GM04504 (cell line): ENCODE data around the gene RGS19.

Experiments
- DNase-seq: peaks from one replicate; pipeline ENCODE4 v3.0.0-alpha.2; 2012; ENCODE audit warnings: low read depth

RGS19 gene

DNA sequence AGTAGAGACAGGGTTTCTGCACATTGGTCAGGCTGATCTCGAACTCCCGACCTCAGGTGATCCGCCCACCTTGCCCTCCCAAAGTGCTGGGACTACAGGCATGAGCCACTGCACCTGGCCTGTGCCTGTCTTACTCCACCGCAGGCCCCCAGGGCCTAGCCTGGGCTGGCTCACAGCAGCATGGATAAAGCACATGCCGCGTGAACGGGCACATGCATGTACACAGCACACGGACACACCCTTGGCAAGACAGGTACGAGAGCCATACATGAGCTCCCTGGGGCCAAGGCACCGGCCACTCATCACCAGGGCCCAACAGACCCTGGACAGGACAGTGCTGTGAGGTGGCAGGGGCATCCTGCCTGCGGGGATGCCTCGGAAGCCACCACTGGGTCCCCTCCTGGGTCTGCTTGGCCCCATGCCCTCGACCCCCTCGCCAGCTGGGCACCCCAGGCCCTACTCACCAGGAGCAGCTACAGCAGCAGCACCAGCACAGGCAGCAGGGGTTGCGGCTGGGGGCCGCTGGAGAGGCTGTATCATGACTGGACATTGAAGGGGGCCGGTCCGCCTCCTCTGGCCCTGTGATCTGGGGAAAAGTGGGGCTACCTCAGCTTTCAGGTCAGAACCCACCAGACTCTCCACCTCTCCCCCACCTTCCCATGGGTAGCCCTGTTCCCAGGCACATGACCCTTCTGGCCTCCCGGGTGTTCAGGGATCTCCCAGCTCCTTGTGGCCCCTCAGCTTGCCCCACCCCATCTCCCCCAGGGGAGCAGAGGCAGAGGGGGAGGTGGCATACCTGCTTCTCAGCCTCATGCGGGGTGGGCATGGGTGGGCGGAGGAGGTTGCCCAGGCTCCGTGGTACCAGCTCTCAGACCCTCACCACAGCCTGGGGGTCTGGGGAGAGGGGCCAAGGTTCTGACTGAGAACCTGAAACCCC lies 3.0 kb downstream of the RGS19 start:
- DNase-seq, result no peak

GRCh38 chr20:64075556-64075955 lies 3.8 kb downstream of the RGS19 start:
- no peak for DNase-seq

DNA sequence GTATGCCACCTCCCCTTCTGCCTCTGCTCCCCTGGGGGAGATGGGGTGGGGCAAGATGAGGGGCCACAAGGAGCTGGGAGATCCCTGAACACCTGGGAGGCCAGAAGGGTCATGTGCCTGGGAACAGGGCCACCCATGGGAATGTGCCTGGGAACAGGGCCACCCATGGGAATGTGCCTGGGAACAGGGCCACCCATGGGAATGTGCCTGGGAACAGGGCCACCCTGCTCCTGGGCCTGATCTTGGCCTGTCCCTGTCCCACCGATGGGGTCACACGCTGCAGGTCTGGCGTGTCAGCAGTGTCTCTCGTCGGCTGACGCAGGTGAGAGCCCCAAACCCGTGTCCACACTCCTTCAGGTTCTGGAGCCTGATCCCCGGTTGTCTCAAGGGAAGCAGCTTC lies 4.4 kb downstream of the RGS19 start:
- DNase-seq, result no peak

GRCh38 chr20:64074184-64074789 lies 5.0 kb downstream of the RGS19 start:
- no peak for DNase-seq

GRCh38 chr20:64073476-64074183 lies 5.7 kb downstream of the RGS19 start:
- no peak for DNase-seq

DNA sequence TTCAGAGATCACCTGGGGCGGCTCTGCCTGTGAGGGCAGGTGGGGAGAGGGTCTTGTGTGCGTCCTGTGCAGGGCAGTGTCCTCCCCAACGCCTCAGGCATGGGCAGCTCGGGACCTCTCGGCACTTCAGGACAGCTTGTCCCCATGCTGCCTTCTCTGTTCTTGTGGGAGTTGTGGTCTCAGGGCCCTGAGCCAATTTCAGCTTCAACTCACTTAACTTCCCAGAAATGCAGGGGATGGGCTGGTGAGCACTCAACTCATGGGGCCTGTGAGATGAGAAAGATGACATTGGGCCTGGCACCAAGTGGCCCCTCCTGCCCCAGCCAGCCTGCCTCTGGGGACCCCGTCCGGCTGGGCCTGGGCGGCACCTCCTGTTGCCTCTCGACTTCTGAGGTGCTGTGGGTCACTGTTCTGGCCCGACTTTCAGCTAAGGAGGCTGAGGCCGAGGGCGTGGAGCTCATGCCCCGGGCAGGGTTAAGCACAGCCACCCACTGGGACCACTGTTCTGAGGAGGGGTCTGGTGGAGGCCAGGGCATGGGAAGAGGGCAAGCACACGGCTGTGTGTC lies 6.7 kb downstream of the RGS19 start:
- no peak for DNase-seq

- DNase-seq, result no peak
Observed at GRCh38 chr20:64071341-64072332, 7.7 kb downstream of the RGS19 start.

- no peak for DNase-seq
Observed at GRCh38 chr20:64070244-64070993, 8.9 kb downstream of the RGS19 start.

GRCh38 chr20:64069614-64070243 lies 9.6 kb downstream of the RGS19 start:
- no peak for DNase-seq

DNA sequence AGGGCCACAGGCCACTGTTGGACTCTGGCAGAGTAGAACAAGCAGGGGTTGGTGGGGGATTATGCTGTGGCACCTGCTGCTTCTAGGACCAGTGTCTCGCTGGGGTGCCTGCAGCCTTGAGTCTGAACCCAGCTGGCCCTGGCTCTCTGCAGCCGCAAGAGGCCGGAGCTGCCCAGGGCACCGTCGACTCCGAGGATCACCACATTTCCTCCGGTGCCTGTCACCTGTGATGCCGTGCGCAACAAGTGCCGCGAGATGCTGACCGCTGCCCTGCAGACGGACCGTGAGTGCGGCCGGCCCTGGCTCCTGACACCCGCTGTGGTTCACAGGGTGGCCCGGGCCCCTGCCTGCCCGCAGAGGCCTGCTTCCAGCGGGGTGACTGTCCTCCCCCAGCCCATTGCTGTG lies 10.1 kb downstream of the RGS19 start:
- DNase-seq, result no peak

GRCh38 chr20:64068386-64069208 lies 10.7 kb downstream of the RGS19 start:
- DNase-seq, result no peak

- no peak for DNase-seq
Observed at GRCh38 chr20:64067733-64068307, 11.5 kb downstream of the RGS19 start.

GRCh38 chr20:64067005-64067632 lies 12.2 kb downstream of the RGS19 start:
- DNase-seq, result no peak

DNA sequence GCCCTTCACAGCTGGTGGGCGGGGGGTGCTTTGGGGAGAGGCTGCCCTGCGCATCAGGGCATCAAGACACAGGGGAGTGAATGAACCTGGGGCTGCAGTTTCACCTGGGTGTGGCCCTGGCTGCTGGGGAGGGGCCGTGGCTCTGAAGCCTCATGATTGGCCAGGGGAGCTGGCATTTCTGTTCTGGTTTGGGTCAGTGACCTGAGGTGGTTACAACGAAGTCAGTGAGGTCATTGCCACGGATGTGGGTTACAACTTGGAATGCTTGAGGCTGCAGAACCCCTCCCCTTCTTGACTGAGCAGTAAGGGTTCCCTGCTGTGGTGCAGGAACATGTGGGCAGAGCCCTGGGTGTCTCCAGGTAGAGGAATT lies 13.4 kb downstream of the RGS19 start:
- DNase-seq, result peak; percentile 59

DNA sequence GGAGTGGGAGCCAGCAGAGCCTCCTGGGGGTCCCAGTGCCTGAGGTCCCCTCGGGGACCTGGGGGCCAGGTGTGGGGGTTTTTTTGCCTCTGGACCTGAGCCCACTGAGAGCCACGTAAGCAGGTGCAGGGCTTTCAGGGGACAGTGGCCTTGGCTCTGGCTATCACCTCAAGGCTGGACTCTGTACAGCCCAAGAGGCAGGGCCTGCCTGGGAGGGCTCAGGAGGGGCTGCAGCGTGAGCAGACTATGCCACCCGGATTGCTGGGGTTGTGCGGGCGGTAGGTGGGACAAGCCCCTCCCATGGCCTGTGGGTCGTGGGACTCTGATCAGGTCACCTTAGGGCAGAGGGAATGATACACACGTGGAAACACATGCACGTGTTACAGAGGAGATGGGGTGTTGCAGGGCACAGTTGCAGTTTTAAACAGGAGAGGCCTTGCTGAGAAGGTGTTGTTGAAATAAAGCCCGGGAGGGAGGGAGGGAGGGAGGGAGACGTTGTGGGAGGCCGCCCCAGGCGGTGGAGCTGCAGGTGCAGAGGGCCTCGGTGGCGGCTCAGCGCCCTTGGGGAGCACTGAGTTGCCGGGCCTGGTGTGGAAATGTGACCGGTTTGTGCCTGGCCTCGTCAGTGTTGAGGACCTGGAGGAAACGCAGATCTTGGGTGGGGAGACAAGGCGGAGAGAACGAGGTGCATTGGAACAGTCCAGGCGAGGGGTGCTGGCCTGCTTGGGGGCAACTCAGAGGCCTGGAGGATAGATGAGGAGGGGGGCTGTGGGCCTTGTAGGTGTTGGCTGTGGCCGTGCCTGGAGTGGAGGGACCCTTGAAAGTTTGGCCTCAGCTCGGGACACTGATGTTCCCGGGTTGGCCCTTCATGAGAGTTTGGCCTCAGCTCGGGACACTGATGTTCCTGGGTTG lies 14.0 kb downstream of the RGS19 start:
- no peak for DNase-seq

DNA sequence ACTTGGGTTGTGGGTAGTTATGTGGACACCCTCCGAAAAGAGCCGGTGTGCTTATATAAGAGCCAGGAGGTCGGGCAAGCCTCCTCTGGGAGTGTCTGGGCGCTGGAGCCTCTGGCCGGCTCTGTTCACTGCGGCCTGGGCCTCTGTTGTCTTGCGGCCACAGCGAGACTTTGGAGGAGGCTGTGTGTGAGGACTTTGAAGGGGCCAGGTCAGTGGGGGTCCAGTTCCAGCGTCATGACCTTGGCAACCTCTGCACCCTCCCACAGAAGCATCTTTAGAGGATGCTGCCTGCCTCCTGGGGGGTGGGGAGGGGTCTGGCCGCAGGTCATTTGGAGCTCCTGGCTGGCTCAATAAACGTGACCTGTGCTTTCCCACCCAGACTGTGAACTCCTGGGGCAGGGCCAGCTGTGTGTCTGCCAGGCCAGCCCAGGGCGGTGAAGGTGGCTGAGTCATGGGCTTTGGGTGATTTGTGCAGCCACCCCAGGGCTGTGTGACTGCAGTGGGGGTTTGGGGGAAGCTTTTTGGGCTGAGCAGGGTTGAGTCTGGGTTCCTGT lies 15.1 kb downstream of the RGS19 start:
- peak; percentile 37 for DNase-seq
